C4-2B (cell line): Measurements from ENCODE around the gene TMEM229B.

ENCODE experiments used
- ZFX ChIP-seq: fragments of 450-650 bp; IDR thresholded peaks from 2 replicates; pipeline ENCODE4 v1.6.1; 2017
- TF ChIP-seq, protein P1 (sequence below): fragments of 450-650 bp; conservative IDR thresholded peaks from 2 replicates; pipeline ENCODE4 v1.5.1; 2017; ENCODE audit warnings: mild to moderate bottlenecking

DNA sequence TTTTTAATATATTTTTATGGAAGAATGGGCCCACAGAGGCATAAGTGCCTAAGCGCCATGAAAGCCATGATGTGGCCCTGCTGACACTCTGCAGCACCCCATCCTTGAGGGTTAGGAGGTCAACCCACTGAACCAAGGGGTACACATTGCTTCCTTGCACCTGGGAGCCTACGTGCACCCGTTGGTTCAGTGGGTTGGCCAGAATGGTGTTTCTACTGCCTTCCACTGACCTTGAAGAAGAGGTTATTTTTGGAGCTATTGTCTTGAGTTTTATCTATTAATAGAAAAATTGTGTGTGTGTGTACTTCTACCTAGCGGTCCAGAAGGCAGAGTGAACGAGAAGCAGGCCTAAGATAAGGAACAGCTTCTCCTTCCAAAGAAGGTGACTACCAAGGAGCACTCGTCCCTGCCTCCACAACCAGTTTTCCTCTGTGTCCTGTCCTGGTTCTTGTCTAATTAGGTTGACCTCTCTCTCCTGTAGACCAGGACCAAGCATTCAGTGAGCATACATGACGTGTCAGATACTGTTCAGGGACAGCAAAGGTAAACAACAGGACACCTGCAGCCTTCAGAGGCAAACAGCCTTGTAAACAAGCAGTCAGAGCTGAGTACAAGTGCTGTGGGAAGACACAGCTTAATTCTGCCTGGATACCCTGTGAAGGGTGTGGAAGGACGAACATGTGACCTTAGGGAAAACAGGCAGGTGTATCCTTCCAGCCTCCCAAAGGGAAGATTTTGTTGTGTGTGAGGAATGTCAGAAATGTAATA, 46.2 kb downstream of the TMEM229B start:
- TF ChIP-seq ZFX: no peak
- TF ChIP-seq, protein P1, sequence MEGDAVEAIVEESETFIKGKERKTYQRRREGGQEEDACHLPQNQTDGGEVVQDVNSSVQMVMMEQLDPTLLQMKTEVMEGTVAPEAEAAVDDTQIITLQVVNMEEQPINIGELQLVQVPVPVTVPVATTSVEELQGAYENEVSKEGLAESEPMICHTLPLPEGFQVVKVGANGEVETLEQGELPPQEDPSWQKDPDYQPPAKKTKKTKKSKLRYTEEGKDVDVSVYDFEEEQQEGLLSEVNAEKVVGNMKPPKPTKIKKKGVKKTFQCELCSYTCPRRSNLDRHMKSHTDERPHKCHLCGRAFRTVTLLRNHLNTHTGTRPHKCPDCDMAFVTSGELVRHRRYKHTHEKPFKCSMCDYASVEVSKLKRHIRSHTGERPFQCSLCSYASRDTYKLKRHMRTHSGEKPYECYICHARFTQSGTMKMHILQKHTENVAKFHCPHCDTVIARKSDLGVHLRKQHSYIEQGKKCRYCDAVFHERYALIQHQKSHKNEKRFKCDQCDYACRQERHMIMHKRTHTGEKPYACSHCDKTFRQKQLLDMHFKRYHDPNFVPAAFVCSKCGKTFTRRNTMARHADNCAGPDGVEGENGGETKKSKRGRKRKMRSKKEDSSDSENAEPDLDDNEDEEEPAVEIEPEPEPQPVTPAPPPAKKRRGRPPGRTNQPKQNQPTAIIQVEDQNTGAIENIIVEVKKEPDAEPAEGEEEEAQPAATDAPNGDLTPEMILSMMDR: no peak
